ENCODE data around the gene ANP32E. TPM values are rescaled to one million over a fixed set of nuclear protein-coding genes. Genes with fewer than 3 reads are reported as not detected.

The ANP32E gene
- total RNA-seq, 1 donor from 2014 or later = 52.1 TPM

DNA sequence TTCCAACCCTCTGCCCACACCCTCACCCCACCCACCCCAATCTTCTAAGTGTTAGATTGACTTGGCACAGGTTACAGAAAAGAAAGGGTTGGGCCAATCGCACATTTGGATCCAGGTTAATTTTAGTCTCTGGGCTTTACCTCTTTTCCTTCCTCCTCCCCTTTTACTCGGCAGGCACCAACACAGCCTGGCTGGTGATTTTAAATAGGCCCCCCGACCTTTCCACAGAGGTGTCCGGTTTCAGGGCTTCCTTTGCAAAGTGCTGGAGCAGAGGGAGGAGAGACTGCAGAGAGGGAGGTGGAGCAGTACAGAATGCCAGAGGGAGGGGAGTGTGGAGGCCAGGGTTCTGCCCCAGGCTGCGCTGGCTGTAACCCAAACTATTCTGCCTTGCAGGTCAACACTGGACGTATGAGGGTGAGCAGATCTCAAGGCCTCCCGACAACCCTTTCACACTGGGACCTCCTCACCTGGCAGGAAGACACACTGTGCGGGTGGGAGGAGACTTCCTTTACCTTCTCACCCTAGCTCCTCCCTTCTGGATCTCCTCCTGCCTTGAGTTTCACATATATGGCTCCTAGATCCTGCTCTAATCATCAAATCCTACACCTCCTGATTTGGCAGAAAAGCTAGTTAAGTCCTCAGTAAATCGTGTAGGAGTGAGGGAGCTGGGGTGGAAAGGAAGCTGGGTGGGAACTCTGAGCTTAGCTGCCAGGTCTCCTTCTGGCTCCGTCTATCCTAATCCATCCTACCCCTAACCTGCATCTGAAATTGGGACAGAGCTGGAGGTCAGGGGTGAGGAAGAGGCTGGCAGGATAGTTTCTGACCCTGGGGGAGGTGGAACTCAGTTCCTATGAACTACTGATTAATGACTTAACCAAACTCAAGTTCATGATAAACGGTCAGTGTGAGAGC, 24.1 kb upstream of the ANP32E start:
- Mint-ChIP-seq H3K27me3 (no peaks in the 10 kb centered on the region), H3K36me3 (ENCODE audit: insufficient read depth) (no peaks in the 10 kb centered on the region), H3K4me1 (ENCODE audit: low read depth) (peaks cover 53% of the 10 kb centered on the region), H3K4me3 (ENCODE audit: low read depth) (peak overlapping the region; percentile 69), H3K9me3 (ENCODE audit: low read depth) (no peaks in the 10 kb centered on the region), H3K27ac (peak overlapping the region; percentile 94)
- TF ChIP-seq, protein P1, sequence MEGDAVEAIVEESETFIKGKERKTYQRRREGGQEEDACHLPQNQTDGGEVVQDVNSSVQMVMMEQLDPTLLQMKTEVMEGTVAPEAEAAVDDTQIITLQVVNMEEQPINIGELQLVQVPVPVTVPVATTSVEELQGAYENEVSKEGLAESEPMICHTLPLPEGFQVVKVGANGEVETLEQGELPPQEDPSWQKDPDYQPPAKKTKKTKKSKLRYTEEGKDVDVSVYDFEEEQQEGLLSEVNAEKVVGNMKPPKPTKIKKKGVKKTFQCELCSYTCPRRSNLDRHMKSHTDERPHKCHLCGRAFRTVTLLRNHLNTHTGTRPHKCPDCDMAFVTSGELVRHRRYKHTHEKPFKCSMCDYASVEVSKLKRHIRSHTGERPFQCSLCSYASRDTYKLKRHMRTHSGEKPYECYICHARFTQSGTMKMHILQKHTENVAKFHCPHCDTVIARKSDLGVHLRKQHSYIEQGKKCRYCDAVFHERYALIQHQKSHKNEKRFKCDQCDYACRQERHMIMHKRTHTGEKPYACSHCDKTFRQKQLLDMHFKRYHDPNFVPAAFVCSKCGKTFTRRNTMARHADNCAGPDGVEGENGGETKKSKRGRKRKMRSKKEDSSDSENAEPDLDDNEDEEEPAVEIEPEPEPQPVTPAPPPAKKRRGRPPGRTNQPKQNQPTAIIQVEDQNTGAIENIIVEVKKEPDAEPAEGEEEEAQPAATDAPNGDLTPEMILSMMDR (IDR thresholded peaks at IDR 0.05; ENCODE audit: unreplicated experiment) = no peak
- no peak for DNase-seq (ENCODE audit: low spot score, unreplicated experiment)

DNA sequence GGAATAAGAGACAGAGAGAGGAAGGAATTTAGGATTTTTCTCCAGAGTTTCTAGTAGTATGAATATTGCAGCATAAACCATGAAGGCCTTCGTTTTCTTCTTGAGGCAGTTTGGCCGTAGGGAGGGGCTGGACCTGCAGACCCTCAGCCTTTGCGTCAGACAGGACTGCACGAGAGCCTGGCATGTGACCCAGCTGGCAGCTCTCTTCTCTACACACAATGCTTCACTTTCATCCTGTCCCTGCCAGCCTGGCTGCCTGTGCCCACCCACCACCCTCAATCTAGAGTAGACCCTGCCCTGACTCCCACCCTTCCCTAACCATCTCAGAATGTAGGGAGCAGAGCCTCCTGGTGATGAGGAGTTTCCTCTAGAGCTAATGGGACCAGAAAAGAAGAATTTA, 23.3 kb upstream of the ANP32E start:
- Mint-ChIP-seq H3K27ac (peak overlapping the region; percentile 94), H3K36me3 (ENCODE audit: insufficient read depth) (no peaks in the 10 kb centered on the region), H3K4me3 (ENCODE audit: low read depth) (peak overlapping the region; percentile 69), H3K4me1 (ENCODE audit: low read depth) (peaks cover 53% of the 10 kb centered on the region), H3K9me3 (ENCODE audit: low read depth) (no peaks in the 10 kb centered on the region), H3K27me3 (no peaks in the 10 kb centered on the region)
- no peak for DNase-seq (ENCODE audit: low spot score, unreplicated experiment)
- TF ChIP-seq, protein P1 (IDR thresholded peaks at IDR 0.05; ENCODE audit: unreplicated experiment) = no peak

DNA sequence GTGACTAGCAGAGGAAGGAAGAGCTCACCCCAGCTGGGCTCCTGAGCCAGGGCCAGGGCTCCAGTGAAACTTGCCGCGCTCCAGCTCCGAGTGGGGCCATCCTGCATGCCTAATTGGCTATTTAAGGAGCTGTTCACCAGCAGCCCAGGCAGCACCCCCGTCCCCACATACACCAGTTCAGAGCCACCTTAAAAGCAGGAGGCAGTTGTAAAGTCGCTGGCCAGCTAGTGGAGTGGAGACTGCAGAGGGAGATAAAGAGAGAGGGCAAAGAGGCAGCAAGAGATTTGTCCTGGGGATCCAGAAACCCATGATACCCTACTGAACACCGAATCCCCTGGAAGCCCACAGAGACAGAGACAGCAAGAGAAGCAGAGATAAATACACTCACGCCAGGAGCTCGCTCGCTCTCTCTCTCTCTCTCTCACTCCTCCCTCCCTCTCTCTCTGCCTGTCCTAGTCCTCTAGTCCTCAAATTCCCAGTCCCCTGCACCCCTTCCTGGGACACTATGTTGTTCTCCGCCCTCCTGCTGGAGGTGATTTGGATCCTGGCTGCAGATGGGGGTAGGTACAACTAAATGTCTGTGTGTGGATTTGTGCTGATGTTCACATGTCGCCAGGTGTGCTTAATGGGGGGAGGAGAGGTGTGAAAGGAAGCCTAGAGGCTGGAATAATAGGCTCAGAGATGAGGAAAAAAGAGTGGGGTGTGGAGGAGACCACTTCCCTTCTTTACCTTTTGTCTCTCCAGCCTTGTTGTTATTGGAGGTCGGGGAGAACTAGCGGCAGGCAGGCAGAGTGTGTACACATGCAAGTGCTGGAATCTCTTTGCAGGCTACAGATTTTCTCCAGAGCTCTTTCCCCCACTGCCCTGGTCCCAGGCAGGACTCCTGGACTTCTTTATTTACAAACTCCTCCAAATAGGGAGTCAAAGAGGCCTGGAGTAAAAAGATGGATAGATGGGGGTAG, 22.0 kb upstream of the ANP32E start, which contains the start of gene CA14:
CA14 (plus strand) TSS at position 151 of the 962 bp plus-strand sequence; CDS start at position 506, 355 bp downstream.
- no peaks in the 10 kb centered on the region for H3K9me3 Mint-ChIP-seq (ENCODE audit: low read depth)
- TF ChIP-seq, protein P1 (IDR thresholded peaks at IDR 0.05; ENCODE audit: unreplicated experiment) = no peak
- peak within 1 kb of the TSS; percentile 69 for H3K4me3 Mint-ChIP-seq (ENCODE audit: low read depth)
- no peaks in the 10 kb centered on the region for H3K36me3 Mint-ChIP-seq (ENCODE audit: insufficient read depth)
- H3K27me3 Mint-ChIP-seq = no peaks in the 10 kb centered on the region
- peak within 1 kb of the TSS; percentile 97 for H3K27ac Mint-ChIP-seq
- DNase-seq (ENCODE audit: low spot score, unreplicated experiment) = no peak
- H3K4me1 Mint-ChIP-seq (ENCODE audit: low read depth) = peaks cover 53% of the 10 kb centered on the region

DNA sequence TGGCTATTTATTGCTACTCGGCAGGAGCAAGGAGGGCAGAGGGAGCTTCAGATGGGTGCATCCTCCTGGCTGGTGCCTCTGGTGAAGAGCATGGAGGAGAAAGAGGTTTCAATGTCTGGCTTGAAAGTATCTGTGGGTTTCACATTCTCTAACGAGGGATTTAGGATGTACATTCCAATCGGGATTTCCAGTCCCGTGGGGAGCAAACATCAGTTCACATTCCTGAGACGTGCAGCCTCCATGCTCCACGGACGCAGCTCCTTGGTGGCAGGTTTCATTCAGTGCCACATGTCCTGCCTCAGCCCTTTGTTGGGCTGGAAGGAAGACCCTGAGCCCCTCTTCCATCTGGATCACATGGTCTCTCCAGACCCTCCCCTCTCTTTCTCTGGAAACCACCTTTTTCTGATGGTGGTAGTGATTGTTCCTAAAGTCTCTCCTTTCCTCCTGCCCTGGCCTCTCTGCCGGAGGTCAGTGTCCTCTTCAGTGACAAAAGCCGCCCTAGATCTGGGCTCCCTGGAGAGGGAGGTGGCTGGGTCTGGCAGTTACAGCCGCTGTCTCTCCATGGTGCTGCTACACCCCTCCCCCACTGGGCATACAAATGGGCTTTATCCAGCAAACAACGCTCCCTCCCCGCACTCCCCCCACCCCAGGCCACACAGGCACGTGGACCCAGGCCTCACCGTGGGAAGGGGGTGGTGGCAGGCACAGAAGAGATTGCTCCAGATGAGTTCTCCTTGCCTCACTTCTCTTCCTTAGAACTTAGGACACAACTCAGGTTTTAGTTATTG, 20.8 kb upstream of the ANP32E start:
- H3K27ac Mint-ChIP-seq = peak overlapping the region; percentile 97
- peak overlapping the region; percentile 69 for H3K4me3 Mint-ChIP-seq (ENCODE audit: low read depth)
- H3K27me3 Mint-ChIP-seq = no peaks in the 10 kb centered on the region
- H3K36me3 Mint-ChIP-seq (ENCODE audit: insufficient read depth) = no peaks in the 10 kb centered on the region
- H3K9me3 Mint-ChIP-seq (ENCODE audit: low read depth) = no peaks in the 10 kb centered on the region
- peaks cover 53% of the 10 kb centered on the region for H3K4me1 Mint-ChIP-seq (ENCODE audit: low read depth)
- no peak for DNase-seq (ENCODE audit: low spot score, unreplicated experiment)
- TF ChIP-seq, protein P1 (IDR thresholded peaks at IDR 0.05; ENCODE audit: unreplicated experiment) = no peak

Measured in progenitor cell of endocrine pancreas (in vitro differentiated cells).